ENCODE data around the gene HOXD4.

GRCh38 chr2:176136374-176137251 is 14.7 kb upstream of the HOXD4 start:
- no peak for TF ChIP-seq CTCF (IDR thresholded peaks at IDR 0.05)
- peak in 1 of 4 donors; percentile 4 for TF ChIP-seq POLR2AphosphoS5 (IDR thresholded peaks at IDR 0.05)

All from sigmoid colon (tissue), 4 donors.